ENCODE results near the gene NOTCH1. TPM values are rescaled to one million over a fixed set of nuclear protein-coding genes. Genes with fewer than 3 reads are reported as not detected.

The NOTCH1 gene
- total RNA-seq, 1 experiment from 2014 or later = 37.2 TPM

DNA sequence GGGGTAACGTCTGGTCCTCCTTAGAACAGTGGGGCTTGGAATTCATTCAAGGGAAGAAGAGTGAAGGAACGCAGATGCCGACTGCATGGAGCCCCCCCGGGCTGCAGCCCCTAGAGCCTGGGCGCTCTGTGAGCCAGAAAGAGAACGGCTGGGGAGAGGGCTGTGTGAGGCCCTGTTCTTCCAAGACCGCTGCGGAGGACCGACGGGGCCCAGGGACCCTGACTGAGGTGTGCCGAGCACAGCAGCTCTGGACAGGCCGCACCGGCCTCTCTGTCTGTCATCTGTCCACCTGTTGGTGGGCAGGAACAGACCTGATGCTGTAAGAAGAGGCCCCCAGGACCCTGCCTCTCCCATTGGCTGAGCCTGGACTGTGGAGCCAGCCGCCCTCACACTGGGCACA, 7.7 kb upstream of the NOTCH1 start:
- ChIA-PET CTCF (no interaction called here), POLR2A (ENCODE audit: low non-redundant PET) (no interaction called here)
- Histone ChIP-seq H3K9me3 (ENCODE audit: low read depth, low read length, poor library complexity, severe bottlenecking) (no peaks in the 10 kb centered on the region), H3K27ac (ENCODE audit: low read depth, low read length, poor library complexity, severe bottlenecking) (no peak overlapping the region), H3K27me3 (replicated peaks; ENCODE audit: insufficient read depth, low read depth, low read length, poor library complexity) (no peaks in the 10 kb centered on the region), H3K4me1 (ENCODE audit: insufficient read depth, low read length, poor library complexity, severe bottlenecking) (peaks cover 17% of the 10 kb centered on the region), H3K4me3 (ENCODE audit: low read depth, low read length, poor library complexity, severe bottlenecking) (no peak overlapping the region), H3K36me3 (ENCODE audit: insufficient read depth, low read length, poor library complexity, severe bottlenecking) (no peaks in the 10 kb centered on the region)
- TF ChIP-seq CTCF (conservative IDR thresholded peaks at IDR 0.05; ENCODE audit: low read depth, low read length) = no peak
- TF ChIP-seq EZH2 (IDR thresholded peaks at IDR 0.05; ENCODE audit: borderline replicate concordance, low read depth, low read length, poor library complexity, severe bottlenecking) = no peak
- intact Hi-C loops (cut with micrococcal nuclease; ENCODE audit: unreplicated experiment) = no loop called here
- DNase-seq (ENCODE audit: low spot score) = no peak
- no TSS peak for BruUV-seq (replicated peaks)

- POLR2A ChIA-PET (ENCODE audit: low non-redundant PET) = interaction anchor here (0.7 kb wide), 1 partner anchor 33 kb away, joined by 8 read pairs; no protein-coding TSS in a partner anchor
- DNase-seq (ENCODE audit: low spot score) = no peak
- H3K4me3 ChIP-seq (ENCODE audit: low read depth, low read length, poor library complexity, severe bottlenecking) = no peak overlapping the region
- H3K27me3 ChIP-seq (replicated peaks; ENCODE audit: insufficient read depth, low read depth, low read length, poor library complexity) = no peaks in the 10 kb centered on the region
- H3K9me3 ChIP-seq (ENCODE audit: low read depth, low read length, poor library complexity, severe bottlenecking) = no peaks in the 10 kb centered on the region
- peaks cover 20% of the 10 kb centered on the region for H3K4me1 ChIP-seq (ENCODE audit: insufficient read depth, low read length, poor library complexity, severe bottlenecking)
- CTCF ChIA-PET = no interaction called here
- H3K36me3 ChIP-seq (ENCODE audit: insufficient read depth, low read length, poor library complexity, severe bottlenecking) = no peaks in the 10 kb centered on the region
- H3K27ac ChIP-seq (ENCODE audit: low read depth, low read length, poor library complexity, severe bottlenecking) = no peak overlapping the region
- no TSS peak for BruUV-seq (replicated peaks)
- intact Hi-C loops (cut with micrococcal nuclease; ENCODE audit: unreplicated experiment) = no loop called here
- TF ChIP-seq EZH2 (IDR thresholded peaks at IDR 0.05; ENCODE audit: borderline replicate concordance, low read depth, low read length, poor library complexity, severe bottlenecking) (no peak), CTCF (conservative IDR thresholded peaks at IDR 0.05; ENCODE audit: low read depth, low read length) (no peak)
Observed at GRCh38 chr9:136552117-136552703, 6.4 kb upstream of the NOTCH1 start.

GRCh38 chr9:136551401-136552116, 5.7 kb upstream of the NOTCH1 start:
- Histone ChIP-seq H3K27me3 (replicated peaks; ENCODE audit: insufficient read depth, low read depth, low read length, poor library complexity) (no peaks in the 10 kb centered on the region), H3K27ac (ENCODE audit: low read depth, low read length, poor library complexity, severe bottlenecking) (peak overlapping the region; percentile 47), H3K9me3 (ENCODE audit: low read depth, low read length, poor library complexity, severe bottlenecking) (no peaks in the 10 kb centered on the region), H3K4me1 (ENCODE audit: insufficient read depth, low read length, poor library complexity, severe bottlenecking) (peaks cover 26% of the 10 kb centered on the region), H3K4me3 (ENCODE audit: low read depth, low read length, poor library complexity, severe bottlenecking) (no peak overlapping the region), H3K36me3 (ENCODE audit: insufficient read depth, low read length, poor library complexity, severe bottlenecking) (no peaks in the 10 kb centered on the region)
- CTCF ChIA-PET = no interaction called here
- BruUV-seq (replicated peaks) = no TSS peak
- peak; percentile 72 for DNase-seq (ENCODE audit: low spot score)
- intact Hi-C loops (cut with micrococcal nuclease; ENCODE audit: unreplicated experiment) = no loop called here
- POLR2A ChIA-PET (ENCODE audit: low non-redundant PET) = interaction anchor here (0.7 kb wide), 1 partner anchor 33 kb away, joined by 8 read pairs; no protein-coding TSS in a partner anchor
- TF ChIP-seq EZH2 (IDR thresholded peaks at IDR 0.05; ENCODE audit: borderline replicate concordance, low read depth, low read length, poor library complexity, severe bottlenecking) (no peak), CTCF (conservative IDR thresholded peaks at IDR 0.05; ENCODE audit: low read depth, low read length) (no peak)

Measured in A673 (cell line).